Measurements from ENCODE around the gene HTT.

GRCh38 chr4:3034231-3034630 lies 40.2 kb upstream of the HTT start:
- TF ChIP-seq CTCF (IDR thresholded peaks at IDR 0.05): no peak
- no peak for TF ChIP-seq POLR2A (IDR thresholded peaks at IDR 0.05)
- no peak for TF ChIP-seq EP300 (IDR thresholded peaks at IDR 0.05)
- no peak for TF ChIP-seq POLR2AphosphoS5 (IDR thresholded peaks at IDR 0.05)

All from suprapubic skin (tissue), 4 donors.